A673 (cell line): ENCODE results near the gene CEP85L.

Source experiments
- EZH2 ChIP-seq: fragments of 200-600 bp; sonication (generic); IDR thresholded peaks from 2 replicates; pipeline ENCODE4 v1.6.1; 2017; ENCODE audit warnings: borderline replicate concordance, low read depth, mild to moderate bottlenecking, mixed read lengths, antibody characterized with exemption, low read length; ENCODE audit not compliant: poor library complexity, severe bottlenecking
- TF ChIP-seq, protein P1 (sequence below): fragments of 300-800, 200-600 bp; sonication (generic); conservative IDR thresholded peaks from 2 replicates; pipeline ENCODE4 v1.5.1; 2017; ENCODE audit warnings: low read depth, mild to moderate bottlenecking, antibody characterized with exemption, low read length, moderate library complexity, mixed read lengths

- TF ChIP-seq, protein P1, sequence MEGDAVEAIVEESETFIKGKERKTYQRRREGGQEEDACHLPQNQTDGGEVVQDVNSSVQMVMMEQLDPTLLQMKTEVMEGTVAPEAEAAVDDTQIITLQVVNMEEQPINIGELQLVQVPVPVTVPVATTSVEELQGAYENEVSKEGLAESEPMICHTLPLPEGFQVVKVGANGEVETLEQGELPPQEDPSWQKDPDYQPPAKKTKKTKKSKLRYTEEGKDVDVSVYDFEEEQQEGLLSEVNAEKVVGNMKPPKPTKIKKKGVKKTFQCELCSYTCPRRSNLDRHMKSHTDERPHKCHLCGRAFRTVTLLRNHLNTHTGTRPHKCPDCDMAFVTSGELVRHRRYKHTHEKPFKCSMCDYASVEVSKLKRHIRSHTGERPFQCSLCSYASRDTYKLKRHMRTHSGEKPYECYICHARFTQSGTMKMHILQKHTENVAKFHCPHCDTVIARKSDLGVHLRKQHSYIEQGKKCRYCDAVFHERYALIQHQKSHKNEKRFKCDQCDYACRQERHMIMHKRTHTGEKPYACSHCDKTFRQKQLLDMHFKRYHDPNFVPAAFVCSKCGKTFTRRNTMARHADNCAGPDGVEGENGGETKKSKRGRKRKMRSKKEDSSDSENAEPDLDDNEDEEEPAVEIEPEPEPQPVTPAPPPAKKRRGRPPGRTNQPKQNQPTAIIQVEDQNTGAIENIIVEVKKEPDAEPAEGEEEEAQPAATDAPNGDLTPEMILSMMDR = no peak
- no peak for TF ChIP-seq EZH2
Observed at GRCh38 chr6:118660218-118660569, 8.8 kb upstream of the CEP85L start.
